Measurements from ENCODE around the gene DUSP22. TPM values are rescaled to one million over a fixed set of nuclear protein-coding genes. Genes with fewer than 3 reads are reported as not detected.

Gene DUSP22
- total RNA-seq, 1 donor from 2014 or later, result 19.7 TPM

GRCh38 chr6:340186-340955 lies 48.1 kb downstream of the DUSP22 start:
- no peak for DNase-seq

GRCh38 chr6:340991-341827 lies 48.9 kb downstream of the DUSP22 start:
- no peak for DNase-seq

GRCh38 chr6:341914-342831 lies 49.9 kb downstream of the DUSP22 start:
- DNase-seq, result no peak

- no peak for DNase-seq
These were observed 50.5 kb downstream of the DUSP22 start for GRCh38 chr6:342832-343179.

GRCh38 chr6:343226-343935 lies 51.1 kb downstream of the DUSP22 start:
- DNase-seq, result no peak

GRCh38 chr6:343960-344815 lies 51.9 kb downstream of the DUSP22 start:
- DNase-seq, result no peak

DNA sequence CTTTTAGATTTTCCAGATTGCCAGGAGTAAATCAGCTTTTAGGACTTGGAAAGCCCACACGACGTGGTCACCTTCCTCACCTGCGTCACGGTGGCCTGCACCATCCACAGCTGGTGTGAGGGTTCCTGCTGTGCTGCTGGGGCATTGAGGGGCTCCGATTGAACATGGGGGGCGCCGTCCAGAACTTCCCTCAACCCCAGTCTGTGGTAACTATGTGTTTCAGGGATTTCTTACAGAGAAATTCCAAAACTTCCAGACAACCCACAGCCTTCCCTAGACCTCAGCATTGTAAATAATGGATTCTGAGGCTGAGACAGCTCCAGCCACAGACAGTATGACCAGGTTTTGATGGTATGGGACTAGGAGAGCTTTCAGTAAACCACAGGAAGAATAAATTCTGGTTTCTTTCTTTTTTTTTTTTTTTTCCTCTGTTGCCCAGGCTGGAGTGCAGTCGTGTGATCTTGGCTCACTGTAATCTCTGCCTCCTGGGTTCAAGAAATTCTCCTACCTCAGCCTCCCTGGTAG lies 52.6 kb downstream of the DUSP22 start:
- DNase-seq, result no peak

DNA sequence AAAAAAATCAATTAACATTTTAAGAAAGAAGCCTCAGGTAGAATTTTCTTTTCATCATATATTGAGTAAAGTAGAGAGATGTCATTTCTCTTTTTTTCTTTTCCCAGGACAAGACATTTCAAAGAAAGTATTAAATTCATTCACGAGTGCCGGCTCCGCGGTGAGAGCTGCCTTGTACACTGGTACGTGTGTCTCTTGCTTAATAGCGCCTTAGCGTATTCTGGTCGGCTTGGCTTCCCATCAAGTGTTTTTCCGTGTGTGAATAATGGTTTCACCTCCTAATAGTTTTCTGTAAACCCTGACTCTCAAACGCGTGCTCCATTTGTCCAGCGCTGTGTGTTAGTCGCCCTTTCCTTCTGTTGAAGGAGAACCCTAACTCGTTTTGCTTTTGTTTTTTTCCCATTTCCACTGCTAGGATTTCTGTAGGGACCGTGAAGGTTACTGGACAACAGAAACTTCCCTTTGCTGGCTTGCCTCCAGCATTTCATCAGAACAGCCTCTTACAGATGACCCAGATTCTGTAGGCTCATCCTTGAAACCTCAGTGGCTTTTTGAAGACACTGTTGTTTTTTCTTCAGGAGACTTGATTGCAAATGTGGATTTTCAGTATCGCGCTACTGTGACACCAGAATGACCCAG lies 53.6 kb downstream of the DUSP22 start:
- DNase-seq, result no peak

DNA sequence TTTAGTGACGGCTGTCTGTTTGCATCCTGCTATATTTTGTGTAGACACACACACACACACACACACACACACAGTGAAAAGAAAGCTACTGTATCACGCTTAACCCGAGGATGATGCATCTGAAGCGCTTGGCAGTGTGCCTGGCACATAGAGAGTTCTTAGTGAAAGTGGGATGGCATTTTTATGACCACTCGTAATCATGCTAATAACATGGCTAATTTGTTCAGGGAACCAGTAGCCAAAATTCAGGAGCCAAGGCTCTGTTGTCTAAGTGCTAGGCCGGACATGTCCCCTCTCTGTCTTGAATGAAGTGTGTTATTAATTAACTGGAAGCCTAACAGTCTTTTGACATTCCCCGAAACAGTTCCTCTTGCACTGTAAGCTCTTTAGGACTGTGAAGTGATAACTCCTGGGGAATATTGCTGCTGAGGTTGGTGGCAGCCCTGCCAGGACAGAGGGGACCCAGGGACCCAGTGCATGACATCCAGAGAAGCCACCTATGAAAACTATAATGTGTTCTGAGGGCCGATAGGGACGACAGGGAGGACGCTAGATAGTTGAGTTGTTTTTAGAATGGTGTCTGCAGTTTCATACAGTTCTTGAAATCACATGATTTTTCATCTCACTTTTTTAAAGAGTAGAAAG lies 54.2 kb downstream of the DUSP22 start:
- no peak for DNase-seq

GRCh38 chr6:347232-347631 lies 54.9 kb downstream of the DUSP22 start:
- no peak for DNase-seq

GRCh38 chr6:347951-348859 lies 55.9 kb downstream of the DUSP22 start:
- DNase-seq, result no peak

GRCh38 chr6:348860-349396 lies 56.6 kb downstream of the DUSP22 start:
- DNase-seq, result no peak

DNA sequence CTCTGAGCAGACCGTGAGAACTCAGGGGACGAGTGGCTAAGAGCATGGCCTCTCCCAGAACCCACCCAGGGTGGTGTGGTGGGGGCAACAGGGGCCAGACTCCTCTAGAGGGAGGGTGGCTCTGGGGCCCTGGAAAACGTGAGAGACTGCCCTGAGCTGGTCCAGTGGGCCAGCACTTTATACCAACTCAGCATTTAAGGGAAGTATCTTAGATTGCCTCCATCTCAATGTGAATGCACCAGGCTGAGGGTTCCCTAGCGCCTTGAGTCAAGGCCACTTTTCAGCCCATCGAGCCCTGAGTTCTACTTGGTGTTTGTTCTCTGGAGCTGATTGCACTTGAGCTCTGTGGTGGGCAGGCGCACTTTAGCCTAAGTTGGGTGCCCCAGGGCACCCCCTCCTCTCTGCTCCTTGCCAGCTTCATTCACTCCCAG lies 57.2 kb downstream of the DUSP22 start:
- DNase-seq, result no peak

- no peak for DNase-seq
These were observed 58.1 kb downstream of the DUSP22 start for GRCh38 chr6:350371-350770.

GRCh38 chr6:351011-351866 lies 59.0 kb downstream of the DUSP22 start:
- DNase-seq, result no peak

GRCh38 chr6:351867-352289 lies 59.6 kb downstream of the DUSP22 start:
- no peak for DNase-seq

DNA sequence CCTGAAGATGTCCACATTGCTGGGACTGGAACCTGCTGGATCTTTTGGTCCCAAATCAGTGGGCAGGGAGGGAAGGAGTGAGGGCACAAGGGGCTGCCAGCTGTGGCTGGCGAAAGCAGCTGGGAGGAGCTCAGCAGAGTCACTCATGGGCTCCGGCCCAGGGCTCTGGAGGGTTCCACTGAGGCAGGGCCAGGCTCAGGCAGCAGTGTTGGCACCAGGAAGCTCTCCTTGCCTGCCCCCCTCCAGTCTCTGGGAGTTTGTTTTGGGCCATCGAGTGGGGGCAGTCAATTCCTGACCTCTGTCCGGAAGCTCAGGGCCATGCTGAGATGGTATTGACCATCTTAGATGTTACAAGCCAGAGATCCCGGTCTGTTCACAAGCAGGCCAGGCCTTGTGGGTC lies 60.2 kb downstream of the DUSP22 start:
- no peak for DNase-seq

Data from skin of body (tissue), 2 donors.